HG03439 (cell line): ENCODE measurements around the gene ZNF506.
"Not testable (repeated sequence)": the region's sequence is repeated elsewhere in the genome, so short reads cannot be mapped to it uniquely, and the experiment has no call there.

Source experiments
- ATAC-seq: cut with Tn5 transposase; IDR thresholded peaks from one replicate; pipeline ENCODE4 v1.9.1; 2021; ENCODE audit warnings: mild to moderate bottlenecking, moderate library complexity; ENCODE audit not compliant: unreplicated experiment

ZNF506 gene

GRCh38 chr19:19745496-19746285, 75.9 kb downstream of the ZNF506 start:
- no peak for ATAC-seq

DNA sequence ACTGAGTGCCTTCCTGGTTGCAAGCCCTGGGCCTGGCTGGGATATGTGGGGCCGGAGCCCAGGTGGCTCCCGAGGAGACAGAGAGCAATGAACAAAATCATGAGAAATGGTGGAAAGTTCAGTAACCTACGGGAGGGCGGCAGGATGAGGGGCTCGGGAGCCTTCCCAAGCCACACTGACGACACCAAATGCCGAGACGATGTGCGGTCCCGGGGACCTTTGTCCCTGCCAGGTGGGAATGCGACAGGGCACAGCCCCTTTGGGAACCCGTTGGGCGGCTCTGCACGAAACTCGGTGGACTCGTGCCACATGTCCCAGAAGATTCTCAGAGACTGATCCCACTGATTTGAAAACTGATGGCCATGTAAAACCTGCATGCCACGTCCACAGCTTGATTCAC, 76.9 kb downstream of the ZNF506 start:
- no peak for ATAC-seq

- ATAC-seq = not testable (repeated sequence)
These were observed 77.6 kb downstream of the ZNF506 start for GRCh38 chr19:19743921-19744320.

DNA sequence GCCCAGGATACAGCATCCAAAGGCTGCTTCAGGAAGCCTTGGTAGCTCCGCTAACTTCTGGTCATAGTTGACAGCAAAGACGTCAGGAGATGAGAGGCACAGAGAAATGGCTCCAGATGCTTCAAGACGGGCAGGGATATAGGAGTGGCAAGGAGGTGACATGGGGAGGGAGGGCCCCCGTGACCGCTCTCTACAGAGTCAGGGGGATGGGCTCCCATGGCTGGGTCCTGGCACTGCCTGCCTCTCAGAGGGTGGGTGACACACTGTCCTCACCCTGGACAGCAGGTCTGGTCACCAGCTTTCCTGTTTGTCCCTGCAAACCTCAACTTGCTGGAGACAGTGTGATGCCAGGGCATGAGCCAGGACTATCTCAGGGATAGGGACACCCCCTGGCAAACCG, 78.4 kb downstream of the ZNF506 start:
- ATAC-seq = no peak

- no peak for ATAC-seq
These were observed 78.8 kb downstream of the ZNF506 start for GRCh38 chr19:19742773-19743172.
